Endodermal cell (in vitro differentiated cells): ENCODE measurements around the gene PTPRN2. TPM values are rescaled to one million over a fixed set of nuclear protein-coding genes. Genes with fewer than 3 reads are reported as not detected.

Experiments
- DNase-seq: peaks from one replicate; pipeline ENCODE4 v3.0.0-alpha.2; 2017
- H3K27ac ChIP-seq: 2 replicates; pipeline ENCODE4 v1.5.1; 2013; ENCODE audit warnings: mild to moderate bottlenecking, low read depth, low read length, moderate library complexity
- H3K27me3 ChIP-seq: 2 replicates; pipeline ENCODE4 v1.6.1; 2013; ENCODE audit warnings: mild to moderate bottlenecking, low read length, moderate library complexity; ENCODE audit not compliant: insufficient read depth, control insufficient read depth, poor library complexity, severe bottlenecking
- H3K36me3 ChIP-seq: 2 replicates; pipeline ENCODE4 v1.7.0; 2013; ENCODE audit warnings: mild to moderate bottlenecking, low read length, moderate library complexity; ENCODE audit not compliant: control insufficient read depth, insufficient read depth
- H3K4me1 ChIP-seq: one replicate; pipeline ENCODE4 v1.7.0; 2013; ENCODE audit warnings: low read length; ENCODE audit not compliant: control insufficient read depth, insufficient read depth
- H3K4me3 ChIP-seq: 2 replicates; pipeline ENCODE4 v1.5.1; 2013; ENCODE audit warnings: mild to moderate bottlenecking, low read length, moderate library complexity
- H3K9ac ChIP-seq: 2 replicates; pipeline ENCODE4 v1.6.1; 2013; ENCODE audit warnings: mild to moderate bottlenecking, low read length, moderate library complexity; ENCODE audit not compliant: poor library complexity, severe bottlenecking; ENCODE audit errors: extremely low read depth
- H3K9me3 ChIP-seq: 2 replicates; pipeline ENCODE4 v1.6.1; 2013; ENCODE audit warnings: mild to moderate bottlenecking, low read length, moderate library complexity; ENCODE audit not compliant: control insufficient read depth
- H3K27ac Mint-ChIP-seq: 2 replicates; pipeline ENCODE4 v1.8.0; 2020; ENCODE audit warnings: mixed read lengths
- H3K27me3 Mint-ChIP-seq: 2 replicates; pipeline ENCODE4 v1.8.0; 2021; ENCODE audit warnings: mild to moderate bottlenecking, mixed read lengths; ENCODE audit not compliant: insufficient read depth
- H3K36me3 Mint-ChIP-seq: 2 replicates; pipeline ENCODE4 v1.8.0; 2020; ENCODE audit warnings: low read depth, mixed read lengths
- H3K4me1 Mint-ChIP-seq: 2 replicates; pipeline ENCODE4 v1.8.0; 2020; ENCODE audit warnings: mixed read lengths
- H3K4me3 Mint-ChIP-seq: 2 replicates; pipeline ENCODE4 v1.8.0; 2020; ENCODE audit warnings: mild to moderate bottlenecking, moderate library complexity, mixed read lengths
- H3K9me3 Mint-ChIP-seq: 2 replicates; pipeline ENCODE4 v1.8.0; 2020; ENCODE audit warnings: mild to moderate bottlenecking, mixed read lengths
- WGBS, 2 experiments: methylation state at CpG; one replicate each; pipeline versions ENCODE4 v1.1.5 to v1.1.7; 2013; ENCODE audit warnings: missing lambda C conversion rate in 2 of 2, mixed read lengths in 1 of 2; ENCODE audit not compliant: insufficient coverage in 1 of 2, insufficient read length in 1 of 2; 5-methylcytosine and 5-hydroxymethylcytosine counted together
- total RNA-seq, 2 donors: library from RNA; stranded (reverse); fragmentation: NEBNext Ultra II Directional in 1 of 2; extraction: Animal tissue kit (Norgen Biotek cat#: 25700) in 1 of 2; gene quantifications; 2 replicates in 1 of 2; 3 replicates in 1 of 2; pipeline ENCODE4 v1.2.1, GENCODE V29; 2021
- TF ChIP-seq, protein P1 (sequence below): fragments of 200-600 bp; sonication (generic); conservative IDR thresholded peaks from 2 replicates; pipeline ENCODE4 v1.5.0; 2021; ENCODE audit warnings: antibody characterized with exemption, mild to moderate bottlenecking

PTPRN2 gene
- total RNA-seq, 2 donors from 2014 or later = 0.69 to 1.2 TPM

DNA sequence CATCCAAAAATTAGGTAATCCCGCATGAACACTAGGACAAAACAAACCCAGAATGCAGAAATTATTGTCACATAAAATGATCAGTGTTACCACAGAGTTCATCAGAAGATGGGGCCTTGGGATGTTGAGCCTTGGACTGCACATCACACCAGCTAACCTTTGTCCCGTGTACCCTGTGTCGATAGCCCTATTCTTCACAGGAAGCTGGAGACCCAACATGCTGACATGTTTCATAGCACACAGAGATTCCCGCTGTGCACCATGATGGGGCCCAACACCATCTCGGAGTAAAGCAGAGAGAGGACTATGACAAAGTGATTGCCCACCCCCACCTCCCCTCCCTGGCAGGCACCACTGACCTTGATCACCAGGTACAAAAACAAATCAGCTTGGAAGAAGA, 4.5 kb downstream of the PTPRN2 start:
- Mint-ChIP-seq H3K4me1 (no peaks in the 10 kb centered on the region), H3K27ac (no peak overlapping the region), H3K27me3 (peaks cover 37% of the 10 kb centered on the region), H3K36me3 (no peaks in the 10 kb centered on the region), H3K9me3 (peaks cover 22% of the 10 kb centered on the region), H3K4me3 (no peak overlapping the region)
- H3K4me1 ChIP-seq = no peaks in the 10 kb centered on the region
- WGBS, 2 experiments = 76% methylated on average over 4 to 5 of the region's 5 CpGs
- no peak overlapping the region for H3K9ac ChIP-seq
- H3K27me3 ChIP-seq = no peaks in the 10 kb centered on the region
- H3K4me3 ChIP-seq = no peak overlapping the region
- H3K36me3 ChIP-seq = no peaks in the 10 kb centered on the region
- H3K9me3 ChIP-seq = peaks cover 67% of the 10 kb centered on the region
- TF ChIP-seq, protein P1, sequence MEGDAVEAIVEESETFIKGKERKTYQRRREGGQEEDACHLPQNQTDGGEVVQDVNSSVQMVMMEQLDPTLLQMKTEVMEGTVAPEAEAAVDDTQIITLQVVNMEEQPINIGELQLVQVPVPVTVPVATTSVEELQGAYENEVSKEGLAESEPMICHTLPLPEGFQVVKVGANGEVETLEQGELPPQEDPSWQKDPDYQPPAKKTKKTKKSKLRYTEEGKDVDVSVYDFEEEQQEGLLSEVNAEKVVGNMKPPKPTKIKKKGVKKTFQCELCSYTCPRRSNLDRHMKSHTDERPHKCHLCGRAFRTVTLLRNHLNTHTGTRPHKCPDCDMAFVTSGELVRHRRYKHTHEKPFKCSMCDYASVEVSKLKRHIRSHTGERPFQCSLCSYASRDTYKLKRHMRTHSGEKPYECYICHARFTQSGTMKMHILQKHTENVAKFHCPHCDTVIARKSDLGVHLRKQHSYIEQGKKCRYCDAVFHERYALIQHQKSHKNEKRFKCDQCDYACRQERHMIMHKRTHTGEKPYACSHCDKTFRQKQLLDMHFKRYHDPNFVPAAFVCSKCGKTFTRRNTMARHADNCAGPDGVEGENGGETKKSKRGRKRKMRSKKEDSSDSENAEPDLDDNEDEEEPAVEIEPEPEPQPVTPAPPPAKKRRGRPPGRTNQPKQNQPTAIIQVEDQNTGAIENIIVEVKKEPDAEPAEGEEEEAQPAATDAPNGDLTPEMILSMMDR = no peak
- no peak for DNase-seq
- no peak overlapping the region for H3K27ac ChIP-seq

DNA sequence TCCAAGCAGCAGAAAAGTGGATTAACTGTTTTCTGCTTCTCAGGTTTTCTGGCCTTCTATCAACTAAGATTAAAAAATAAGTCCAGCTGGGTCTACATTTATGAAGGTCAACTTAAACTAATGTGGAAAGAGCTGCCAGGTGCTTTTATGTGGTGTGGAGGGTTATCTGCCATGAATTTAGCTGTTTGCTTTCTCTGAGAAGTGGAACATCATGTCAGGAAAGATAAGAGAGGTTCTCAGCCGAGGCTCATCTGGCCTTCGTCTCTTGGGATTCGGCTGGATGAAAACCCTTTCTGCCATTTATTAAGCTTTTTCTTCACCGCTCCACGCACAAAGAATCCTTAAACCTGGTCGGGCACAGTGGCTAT, 5.5 kb downstream of the PTPRN2 start:
- Histone ChIP-seq H3K9ac (no peak overlapping the region), H3K27ac (no peak overlapping the region), H3K4me3 (no peak overlapping the region), H3K4me1 (no peaks in the 10 kb centered on the region), H3K36me3 (no peaks in the 10 kb centered on the region), H3K27me3 (no peaks in the 10 kb centered on the region), H3K9me3 (peaks cover 67% of the 10 kb centered on the region)
- Mint-ChIP-seq H3K4me3 (no peak overlapping the region), H3K27me3 (peaks cover 37% of the 10 kb centered on the region), H3K36me3 (no peaks in the 10 kb centered on the region), H3K9me3 (peaks cover 22% of the 10 kb centered on the region), H3K4me1 (no peaks in the 10 kb centered on the region), H3K27ac (no peak overlapping the region)
- DNase-seq = no peak
- WGBS, 2 experiments = 65 to 90% methylated on average over 6 of the region's 6 CpGs
- TF ChIP-seq, protein P1 = no peak

DNA sequence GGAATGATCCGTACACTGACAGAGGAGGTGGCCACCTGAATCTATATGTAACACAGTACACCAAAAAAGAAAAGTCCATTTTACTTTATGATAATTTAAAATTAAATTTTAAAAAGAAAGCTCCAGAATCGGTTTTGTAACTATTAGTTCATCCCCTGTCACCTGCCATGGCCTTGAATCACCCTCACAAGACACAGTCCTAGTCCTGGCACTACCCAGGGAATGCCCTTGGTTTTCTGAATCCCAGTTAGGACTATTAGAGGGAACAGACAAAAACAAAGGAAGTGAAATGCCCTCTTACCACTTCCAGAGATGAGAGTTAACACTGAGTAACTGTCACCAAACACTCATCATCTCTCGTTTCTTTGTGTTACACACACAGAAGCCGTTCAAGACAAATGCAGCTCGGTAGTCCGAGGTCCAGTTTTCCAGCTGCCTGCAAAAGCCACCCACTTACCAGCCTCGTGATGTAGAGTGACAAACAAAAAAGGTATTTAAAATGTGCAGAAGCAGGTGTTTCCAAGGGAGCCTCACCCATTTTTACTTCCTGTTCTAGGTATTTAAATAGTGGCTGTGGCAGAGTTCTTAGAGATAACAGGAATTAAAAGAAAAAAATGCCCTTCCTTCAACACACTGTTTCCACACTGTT, 6.1 kb downstream of the PTPRN2 start:
- no peaks in the 10 kb centered on the region for H3K36me3 ChIP-seq
- no peaks in the 10 kb centered on the region for H3K27me3 ChIP-seq
- no peaks in the 10 kb centered on the region for H3K4me1 Mint-ChIP-seq
- no peak overlapping the region for H3K27ac Mint-ChIP-seq
- 66 to 72% methylated on average over 4 to 7 of the region's 7 CpGs for WGBS, 2 experiments
- peaks cover 67% of the 10 kb centered on the region for H3K9me3 ChIP-seq
- no peak overlapping the region for H3K4me3 Mint-ChIP-seq
- no peaks in the 10 kb centered on the region for H3K4me1 ChIP-seq
- H3K9me3 Mint-ChIP-seq = peaks cover 22% of the 10 kb centered on the region
- TF ChIP-seq, protein P1 = no peak
- H3K27ac ChIP-seq = no peak overlapping the region
- H3K36me3 Mint-ChIP-seq = no peaks in the 10 kb centered on the region
- H3K27me3 Mint-ChIP-seq = peaks cover 37% of the 10 kb centered on the region
- no peak for DNase-seq
- no peak overlapping the region for H3K4me3 ChIP-seq
- no peak overlapping the region for H3K9ac ChIP-seq
